Measurements from ENCODE around the gene TAL1.

Gene TAL1

GRCh38 chr1:47229886-47230691, 1.9 kb downstream of the TAL1 start:
- DNase-seq (ENCODE audit: low spot score): no peak

GRCh38 chr1:47229031-47229885, 2.8 kb downstream of the TAL1 start:
- DNase-seq (ENCODE audit: low spot score): no peak

GRCh38 chr1:47228644-47229030, 3.4 kb downstream of the TAL1 start:
- DNase-seq (ENCODE audit: low spot score): no peak

- no peak for DNase-seq (ENCODE audit: low spot score)
These were observed 4.4 kb downstream of the TAL1 start for GRCh38 chr1:47227341-47228232.

GRCh38 chr1:47226839-47227215, 5.2 kb downstream of the TAL1 start:
- no peak for DNase-seq (ENCODE audit: low spot score)

- no peak for DNase-seq (ENCODE audit: low spot score)
These were observed 5.7 kb downstream of the TAL1 start for GRCh38 chr1:47226121-47226838.

- DNase-seq (ENCODE audit: low spot score): no peak
These were observed 6.5 kb downstream of the TAL1 start for GRCh38 chr1:47225430-47226100.

GRCh38 chr1:47224676-47225399, 7.2 kb downstream of the TAL1 start:
- no peak for DNase-seq (ENCODE audit: low spot score)

GRCh38 chr1:47223921-47224675, 7.9 kb downstream of the TAL1 start:
- DNase-seq (ENCODE audit: low spot score): no peak

- no peak for DNase-seq (ENCODE audit: low spot score)
These were observed 8.7 kb downstream of the TAL1 start for GRCh38 chr1:47223174-47223920.

- no peak for DNase-seq (ENCODE audit: low spot score)
These were observed 9.5 kb downstream of the TAL1 start for GRCh38 chr1:47222476-47222875.

GRCh38 chr1:47219590-47220220, 12.3 kb downstream of the TAL1 start:
- no peak for DNase-seq (ENCODE audit: low spot score)

GRCh38 chr1:47219001-47219400, 13.0 kb downstream of the TAL1 start:
- no peak for DNase-seq (ENCODE audit: low spot score)

- no peak for DNase-seq (ENCODE audit: low spot score)
These were observed 15.6 kb downstream of the TAL1 start for GRCh38 chr1:47216278-47217059.

GRCh38 chr1:47215713-47216112, 16.3 kb downstream of the TAL1 start:
- no peak for DNase-seq (ENCODE audit: low spot score)

- DNase-seq (ENCODE audit: low spot score): no peak
These were observed 17.5 kb downstream of the TAL1 start for GRCh38 chr1:47214549-47214948.

- DNase-seq (ENCODE audit: low spot score): no peak
These were observed 18.6 kb downstream of the TAL1 start for GRCh38 chr1:47213230-47213963.

All from NAMALWA (cell line).